ENCODE data around the gene TTC19. TPM values are rescaled to one million over a fixed set of nuclear protein-coding genes. Genes with fewer than 3 reads are reported as not detected.

TTC19 gene
- total and polyA plus RNA-seq, 2 experiments from 2014 or later = 26.3 to 45.3 TPM

- Histone ChIP-seq H3K27ac (no peak overlapping the region), H4K20me1 (ENCODE audit: insufficient read depth) (no peaks in the 10 kb centered on the region), H3K79me2 (ENCODE audit: insufficient read depth) (0 out of 2 replicates have a peak, but pooled peaks cover 6% of the 10 kb centered on the region), H3K36me3 (ENCODE audit: low read depth) (peaks cover 61% of the 10 kb centered on the region), H2AFZ (no peak overlapping the region), H3K4me2 (ENCODE audit: unreplicated experiment) (no peak overlapping the region), H3K4me3 (no peak overlapping the region), H3K9me2 (ENCODE audit: insufficient read depth) (no peaks in the 10 kb centered on the region), H3K9ac (no peak overlapping the region), H3K4me1 (ENCODE audit: insufficient read depth) (peaks cover 26% of the 10 kb centered on the region), H3K9me3 (ENCODE audit: low read depth) (no peaks in the 10 kb centered on the region), H3F3A (ENCODE audit: insufficient read depth) (peaks cover 43% of the 10 kb centered on the region), H3K27me3 (replicated peaks; ENCODE audit: insufficient read depth) (no peaks in the 10 kb centered on the region)
- 97 to 98% methylated on average over 2 of the region's 2 CpGs for WGBS, 2 experiments (ENCODE audit: low coverage in 1 of 2, low lambda C conversion rate in 2 of 2, missing lambda C conversion rate in 2 of 2)
- in situ Hi-C loops (cut with MboI) = no loop called here
- DNase-seq = no peak
- TF ChIP-seq EZH2phosphoT487 (IDR thresholded peaks at IDR 0.05; ENCODE audit: insufficient read depth, low read depth) (no peak), EZH2 (IDR thresholded peaks at IDR 0.05; ENCODE audit: insufficient read depth, poor library complexity, severe bottlenecking) (no peak)
Measured at GRCh38 chr17:16036261-16036660, 36.6 kb downstream of the TTC19 start.

GRCh38 chr17:16037636-16038035 is 38.0 kb downstream of the TTC19 start:
- Histone ChIP-seq H3K9ac (peak overlapping the region; percentile 6; the same call in 1 of the 2 replicates), H3K27me3 (replicated peaks; ENCODE audit: insufficient read depth) (no peaks in the 10 kb centered on the region), H3K27ac (peak overlapping the region; percentile 43), H2AFZ (no peak overlapping the region), H4K20me1 (ENCODE audit: insufficient read depth) (no peaks in the 10 kb centered on the region), H3K79me2 (ENCODE audit: insufficient read depth) (0 out of 2 replicates have a peak, but pooled peaks cover 12% of the 10 kb centered on the region), H3K4me2 (ENCODE audit: unreplicated experiment) (peak overlapping the region; percentile 2), H3K4me3 (no peak overlapping the region), H3K4me1 (ENCODE audit: insufficient read depth) (peaks cover 28% of the 10 kb centered on the region), H3K9me3 (ENCODE audit: low read depth) (no peaks in the 10 kb centered on the region), H3F3A (ENCODE audit: insufficient read depth) (peaks cover 40% of the 10 kb centered on the region), H3K36me3 (ENCODE audit: low read depth) (peaks cover 48% of the 10 kb centered on the region), H3K9me2 (ENCODE audit: insufficient read depth) (no peaks in the 10 kb centered on the region)
- DNase-seq = peak; percentile 57
- TF ChIP-seq EZH2phosphoT487 (IDR thresholded peaks at IDR 0.05; ENCODE audit: insufficient read depth, low read depth) (no peak), EZH2 (IDR thresholded peaks at IDR 0.05; ENCODE audit: insufficient read depth, poor library complexity, severe bottlenecking) (no peak)
- in situ Hi-C loops (cut with MboI) = no loop called here

DNA sequence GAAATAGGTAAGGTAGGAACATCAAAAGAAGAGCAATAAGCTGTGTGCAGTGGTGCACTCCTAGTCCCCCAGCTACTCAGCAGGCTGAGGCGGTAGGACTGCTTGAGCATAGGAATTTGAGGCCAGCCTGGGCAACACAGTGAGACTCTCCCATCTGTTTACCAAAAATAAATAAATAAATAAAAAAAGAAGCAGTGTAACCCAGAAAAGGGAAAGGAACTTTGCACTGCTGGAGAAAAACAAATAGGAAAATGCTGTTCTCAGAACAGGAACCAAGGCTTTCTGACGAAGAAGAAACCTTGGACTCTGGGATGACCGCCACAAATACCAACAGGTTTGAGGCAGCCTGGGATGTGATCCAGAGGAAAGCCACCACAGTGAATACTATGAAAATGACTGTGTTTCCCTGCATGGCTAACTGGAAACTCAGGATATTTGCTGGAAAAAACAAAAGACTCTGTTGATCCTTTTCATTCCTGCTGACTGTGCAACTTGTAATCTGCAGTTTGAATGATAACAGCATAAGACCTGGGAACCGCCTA is 41.2 kb downstream of the TTC19 start:
- no peak overlapping the region for H3K4me3 ChIP-seq
- 0 out of 2 replicates have a peak overlapping the region, but pooled peaks have one; percentile 16 for H3K9ac ChIP-seq
- H2AFZ ChIP-seq = no peak overlapping the region
- peak overlapping the region; percentile 64 for H3K27ac ChIP-seq
- H3K4me2 ChIP-seq (ENCODE audit: unreplicated experiment) = peak overlapping the region; percentile 59
- H3K79me2 ChIP-seq (ENCODE audit: insufficient read depth) = peaks cover 21% of the 10 kb centered on the region; the same call in 1 of the 2 replicates
- in situ Hi-C loops (cut with MboI) = no loop called here
- H3F3A ChIP-seq (ENCODE audit: insufficient read depth) = peaks cover 40% of the 10 kb centered on the region
- no peaks in the 10 kb centered on the region for H4K20me1 ChIP-seq (ENCODE audit: insufficient read depth)
- DNase-seq = peak; percentile 89
- TF ChIP-seq EZH2 (IDR thresholded peaks at IDR 0.05; ENCODE audit: insufficient read depth, poor library complexity, severe bottlenecking) = no peak
- no peak for TF ChIP-seq EZH2phosphoT487 (IDR thresholded peaks at IDR 0.05; ENCODE audit: insufficient read depth, low read depth)
- H3K4me1 ChIP-seq (ENCODE audit: insufficient read depth) = peaks cover 28% of the 10 kb centered on the region
- 84 to 85% methylated on average over 4 of the region's 4 CpGs for WGBS, 2 experiments (ENCODE audit: low coverage in 1 of 2, low lambda C conversion rate in 2 of 2, missing lambda C conversion rate in 2 of 2)
- H3K27me3 ChIP-seq (replicated peaks; ENCODE audit: insufficient read depth) = no peaks in the 10 kb centered on the region
- H3K9me2 ChIP-seq (ENCODE audit: insufficient read depth) = no peaks in the 10 kb centered on the region
- no peaks in the 10 kb centered on the region for H3K9me3 ChIP-seq (ENCODE audit: low read depth)
- H3K36me3 ChIP-seq (ENCODE audit: low read depth) = peaks cover 34% of the 10 kb centered on the region

- H3K9ac ChIP-seq = no peak overlapping the region
- H3K79me2 ChIP-seq (ENCODE audit: insufficient read depth) = peaks cover 44% of the 10 kb centered on the region; the same call in 1 of the 2 replicates
- H3F3A ChIP-seq (ENCODE audit: insufficient read depth) = 0 out of 2 replicates have a peak, but pooled peaks cover 14% of the 10 kb centered on the region
- H2AFZ ChIP-seq = no peak overlapping the region
- no peaks in the 10 kb centered on the region for H3K9me2 ChIP-seq (ENCODE audit: insufficient read depth)
- no peak for DNase-seq
- H3K4me3 ChIP-seq = no peak overlapping the region
- H3K27me3 ChIP-seq (replicated peaks; ENCODE audit: insufficient read depth) = no peaks in the 10 kb centered on the region
- no peaks in the 10 kb centered on the region for H3K9me3 ChIP-seq (ENCODE audit: low read depth)
- peaks cover 12% of the 10 kb centered on the region for H3K4me1 ChIP-seq (ENCODE audit: insufficient read depth)
- in situ Hi-C loops (cut with MboI) = no loop called here
- H3K36me3 ChIP-seq (ENCODE audit: low read depth) = peaks cover 42% of the 10 kb centered on the region
- no peak overlapping the region for H3K4me2 ChIP-seq (ENCODE audit: unreplicated experiment)
- 89 to 92% methylated on average over 10 of the region's 10 CpGs for WGBS, 2 experiments (ENCODE audit: low coverage in 1 of 2, low lambda C conversion rate in 2 of 2, missing lambda C conversion rate in 2 of 2)
- TF ChIP-seq EZH2phosphoT487 (IDR thresholded peaks at IDR 0.05; ENCODE audit: insufficient read depth, low read depth) (no peak), EZH2 (IDR thresholded peaks at IDR 0.05; ENCODE audit: insufficient read depth, poor library complexity, severe bottlenecking) (no peak)
- no peak overlapping the region for H3K27ac ChIP-seq
- H4K20me1 ChIP-seq (ENCODE audit: insufficient read depth) = no peaks in the 10 kb centered on the region
Measured at GRCh38 chr17:16044487-16044886, 44.9 kb downstream of the TTC19 start.

Measured in GM23248 (cell line).